SU-DHL-6 (cell line): ENCODE data around the gene SEPHS1.

Experiments
- CTCF ChIP-seq: fragments of 200-600 bp; sonication (generic); IDR thresholded peaks from one replicate; pipeline ENCODE4 v1.5.1; 2017; ENCODE audit warnings: antibody characterized with exemption, mild to moderate bottlenecking, low read length, moderate library complexity; ENCODE audit not compliant: insufficient read depth, poor library complexity, severe bottlenecking
- EZH2phosphoT487 ChIP-seq: fragments of 200-600 bp; sonication (generic), shearing (Covaris generic); conservative IDR thresholded peaks from 2 replicates; pipeline ENCODE4 v1.6.1; 2018; ENCODE audit warnings: mild to moderate bottlenecking, antibody characterized with exemption, low read length, moderate library complexity, mixed read lengths

DNA sequence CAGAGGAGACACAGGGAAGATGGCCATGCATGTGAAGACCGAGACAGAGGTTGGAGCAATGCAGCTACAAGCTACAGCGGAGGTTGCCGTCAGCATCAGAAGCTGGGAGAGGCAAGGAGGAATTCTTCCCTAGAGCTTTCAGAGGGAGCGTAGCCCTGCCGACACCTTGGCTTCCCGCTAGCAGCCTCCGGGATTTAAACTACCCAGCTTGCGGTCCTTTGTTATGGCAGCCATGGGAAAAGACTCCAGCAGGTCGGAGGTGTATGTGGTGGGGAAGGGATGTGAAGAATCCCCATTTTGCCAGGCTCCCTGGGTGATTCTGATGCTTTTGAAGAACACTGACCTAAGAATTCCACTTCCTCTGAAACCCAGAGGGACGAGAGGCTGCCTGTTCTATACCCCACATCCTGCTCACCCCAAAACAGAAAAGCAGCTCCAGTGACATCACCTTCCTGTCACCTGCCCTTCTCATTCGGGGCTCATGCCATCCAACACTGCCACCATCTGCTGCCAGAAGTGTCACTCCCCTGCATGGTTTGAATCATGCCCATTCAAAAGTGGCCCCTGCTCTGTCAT, 3.3 kb upstream of the SEPHS1 start:
- TF ChIP-seq CTCF, result no peak
- TF ChIP-seq EZH2phosphoT487, result no peak
